22Rv1 (cell line): Measurements from ENCODE around the gene FAM180A.

ENCODE experiments used
- H3K27ac ChIP-seq: fragments of 450-650 bp; 2 replicates; pipeline ENCODE4 v1.5.1; 2017
- ZFX ChIP-seq: fragments of 450-650 bp; IDR thresholded peaks from 2 replicates; pipeline ENCODE4 v1.6.1; 2017; ENCODE audit warnings: antibody characterized with exemption, borderline replicate concordance
- TF ChIP-seq, protein P1 (sequence below): fragments of 450-650 bp; IDR thresholded peaks from 2 replicates; pipeline ENCODE4 v1.5.1; 2017; ENCODE audit warnings: mild to moderate bottlenecking

The FAM180A gene

DNA sequence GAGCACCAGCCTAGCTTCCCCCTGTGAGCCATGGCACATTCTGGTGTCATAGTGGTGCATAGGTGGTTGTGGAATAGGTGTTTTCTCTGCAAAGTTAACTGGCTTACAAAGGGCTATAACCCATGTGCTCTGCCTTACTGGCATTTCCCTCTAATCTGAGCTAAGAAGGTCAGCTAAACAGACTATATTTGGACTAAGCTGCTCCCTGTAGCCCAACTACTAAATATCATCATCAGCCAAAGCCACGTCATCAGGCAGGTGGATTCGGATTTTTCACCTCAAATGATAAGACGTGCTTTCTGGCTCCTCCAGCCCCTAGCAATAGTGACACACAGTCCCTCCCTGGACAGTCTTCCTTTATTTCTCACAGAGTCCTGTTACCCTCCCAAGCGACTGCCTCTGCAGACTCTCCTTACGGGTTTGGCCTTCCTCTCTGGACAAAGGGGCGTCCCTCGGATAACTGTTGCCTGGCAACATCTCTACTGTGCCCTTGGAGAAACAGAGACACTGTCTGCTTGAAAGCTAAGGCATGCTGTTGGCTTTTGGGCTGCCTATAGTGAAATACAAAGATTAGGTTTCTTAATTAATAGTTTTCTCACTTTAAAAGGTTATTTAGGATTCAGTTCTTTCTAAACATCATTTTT, 29.7 kb downstream of the FAM180A start:
- H3K27ac ChIP-seq, result no peak overlapping the region
- TF ChIP-seq ZFX, result no peak
- TF ChIP-seq, protein P1, sequence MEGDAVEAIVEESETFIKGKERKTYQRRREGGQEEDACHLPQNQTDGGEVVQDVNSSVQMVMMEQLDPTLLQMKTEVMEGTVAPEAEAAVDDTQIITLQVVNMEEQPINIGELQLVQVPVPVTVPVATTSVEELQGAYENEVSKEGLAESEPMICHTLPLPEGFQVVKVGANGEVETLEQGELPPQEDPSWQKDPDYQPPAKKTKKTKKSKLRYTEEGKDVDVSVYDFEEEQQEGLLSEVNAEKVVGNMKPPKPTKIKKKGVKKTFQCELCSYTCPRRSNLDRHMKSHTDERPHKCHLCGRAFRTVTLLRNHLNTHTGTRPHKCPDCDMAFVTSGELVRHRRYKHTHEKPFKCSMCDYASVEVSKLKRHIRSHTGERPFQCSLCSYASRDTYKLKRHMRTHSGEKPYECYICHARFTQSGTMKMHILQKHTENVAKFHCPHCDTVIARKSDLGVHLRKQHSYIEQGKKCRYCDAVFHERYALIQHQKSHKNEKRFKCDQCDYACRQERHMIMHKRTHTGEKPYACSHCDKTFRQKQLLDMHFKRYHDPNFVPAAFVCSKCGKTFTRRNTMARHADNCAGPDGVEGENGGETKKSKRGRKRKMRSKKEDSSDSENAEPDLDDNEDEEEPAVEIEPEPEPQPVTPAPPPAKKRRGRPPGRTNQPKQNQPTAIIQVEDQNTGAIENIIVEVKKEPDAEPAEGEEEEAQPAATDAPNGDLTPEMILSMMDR, result no peak

- H3K27ac ChIP-seq, result no peak overlapping the region
Observed at GRCh38 chr7:135718219-135718618, 30.4 kb downstream of the FAM180A start.

DNA sequence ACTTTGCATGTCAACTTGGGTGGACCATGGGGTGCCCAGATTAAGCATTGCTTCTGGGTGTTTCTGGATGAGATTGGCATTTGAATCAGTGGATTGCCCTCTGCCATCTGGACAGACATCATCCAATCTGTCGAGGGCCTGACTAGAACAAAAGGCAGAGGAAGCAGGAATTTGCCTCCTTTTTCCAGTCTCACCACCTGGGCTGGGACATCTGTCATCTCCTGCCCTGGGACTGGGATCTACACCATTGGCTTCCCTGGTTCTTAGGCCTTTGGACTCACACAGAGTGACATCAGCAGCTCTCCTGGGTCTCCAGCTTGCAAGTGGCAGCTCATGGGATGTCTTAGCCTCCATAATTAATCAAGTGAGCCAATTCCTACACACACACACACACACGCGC, 30.9 kb downstream of the FAM180A start:
- TF ChIP-seq, protein P1, result no peak
- no peak overlapping the region for H3K27ac ChIP-seq

More at GRCh38 chr7:135718219-135718618, 30.4 kb downstream of the FAM180A start:
- TF ChIP-seq, protein P1, result no peak

DNA sequence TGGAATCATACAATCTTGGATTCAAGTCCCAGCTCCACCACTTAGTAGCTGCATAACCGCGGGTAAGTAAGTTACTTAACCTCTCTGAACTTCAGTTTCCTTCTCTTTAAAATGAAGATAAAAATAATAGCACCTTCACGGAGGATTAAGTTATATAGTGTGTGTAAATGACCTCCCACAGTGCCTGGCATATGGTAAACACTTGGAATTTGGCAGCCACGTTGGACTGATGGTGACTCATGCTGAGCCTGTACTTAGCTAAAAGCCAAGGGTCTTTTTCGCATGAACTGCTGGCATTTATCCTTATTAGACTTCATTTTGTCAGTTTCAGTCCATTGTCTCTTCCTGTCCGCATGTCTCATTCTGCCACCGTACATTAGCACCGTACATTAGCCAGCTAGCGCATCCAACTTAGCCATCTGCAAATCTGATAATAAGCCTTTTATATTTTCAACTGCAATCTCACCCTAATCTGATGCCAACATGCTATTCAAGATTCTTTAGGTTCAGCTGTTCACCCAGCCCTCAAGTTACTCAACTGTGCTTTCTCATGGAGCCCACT, 31.9 kb downstream of the FAM180A start:
- TF ChIP-seq, protein P1, result no peak
- no peak for TF ChIP-seq ZFX
- no peak overlapping the region for H3K27ac ChIP-seq

DNA sequence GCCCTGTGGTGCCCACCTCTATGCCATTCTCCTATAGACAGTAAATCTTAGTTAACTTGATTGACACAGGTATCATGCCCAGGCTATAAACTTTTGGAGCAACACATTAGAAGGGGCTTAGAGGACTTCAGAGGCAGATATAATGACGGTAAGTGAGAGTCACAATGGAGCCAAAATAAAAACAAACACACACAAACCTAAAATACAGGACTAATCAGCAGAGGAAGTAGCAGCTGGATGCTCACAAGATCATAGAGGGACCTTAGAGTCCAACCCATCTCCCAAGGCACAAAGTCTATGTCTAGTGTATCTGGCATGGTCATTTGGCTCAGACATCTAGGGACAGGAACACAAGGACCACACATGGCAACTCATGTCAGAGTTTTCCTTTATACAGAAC, 32.9 kb downstream of the FAM180A start:
- TF ChIP-seq ZFX, result no peak
- TF ChIP-seq, protein P1, result no peak
- H3K27ac ChIP-seq, result no peak overlapping the region

DNA sequence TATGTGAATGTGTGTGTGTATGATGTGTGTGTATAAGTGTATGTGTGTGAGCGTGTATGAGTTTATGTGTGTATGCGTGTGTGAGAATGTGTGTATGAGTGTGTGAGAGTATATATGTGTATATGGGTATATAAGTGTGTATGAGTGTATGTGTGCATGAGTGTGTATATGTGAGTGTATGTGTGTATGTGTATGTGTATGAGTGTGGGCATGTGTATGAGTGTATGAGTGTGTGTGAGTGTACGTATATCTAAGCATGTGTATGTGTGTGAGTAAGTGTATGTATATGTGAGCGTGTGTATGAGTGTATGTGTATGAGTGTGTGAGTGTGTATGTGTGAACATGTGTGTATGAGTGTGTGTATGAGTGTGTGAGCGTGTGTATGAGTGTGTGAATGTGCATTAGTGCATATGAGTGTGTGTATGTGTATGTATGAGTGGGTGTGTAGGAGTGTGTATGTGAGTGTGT, 33.5 kb downstream of the FAM180A start:
- no peak overlapping the region for H3K27ac ChIP-seq
- TF ChIP-seq, protein P1, result no peak
- no peak for TF ChIP-seq ZFX

DNA sequence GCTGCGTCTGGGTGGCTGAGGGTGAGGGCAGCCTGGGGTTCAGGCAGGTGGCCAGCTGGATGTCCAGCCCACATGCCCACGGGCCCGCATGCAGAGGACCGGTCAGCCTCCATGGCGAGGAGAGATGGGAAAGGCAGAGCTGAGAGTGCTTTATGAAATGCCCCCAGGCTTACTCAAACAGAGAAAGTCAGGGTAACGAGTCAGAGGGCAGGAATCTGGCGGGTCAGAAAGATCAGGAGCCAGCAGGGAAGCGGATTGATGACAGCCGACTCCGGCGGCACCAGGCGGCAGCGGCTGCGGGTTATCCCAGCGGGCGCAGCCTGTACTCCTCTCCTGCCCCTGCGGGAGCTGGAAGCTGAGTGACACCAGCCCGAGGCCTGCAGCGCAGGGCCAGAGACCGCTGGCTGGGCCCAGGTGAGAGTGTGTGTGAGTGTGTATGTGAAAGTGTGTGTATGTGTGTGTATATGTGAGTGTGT, 34.0 kb downstream of the FAM180A start:
- no peak overlapping the region for H3K27ac ChIP-seq
- no peak for TF ChIP-seq ZFX
- TF ChIP-seq, protein P1, result no peak
